Activated CD8-positive, alpha-beta memory T cell treated with anti-CD3 and anti-CD28 coated beads, Interleukin-2, amount 50 U/mL, for 1 hour (primary cell): ENCODE measurements around the gene CHRNA4.

Experiments
- DNase-seq: peaks from one replicate; pipeline ENCODE4 v3.0.0-alpha.2; 2020; ENCODE audit errors: extremely low read depth

The CHRNA4 gene

DNA sequence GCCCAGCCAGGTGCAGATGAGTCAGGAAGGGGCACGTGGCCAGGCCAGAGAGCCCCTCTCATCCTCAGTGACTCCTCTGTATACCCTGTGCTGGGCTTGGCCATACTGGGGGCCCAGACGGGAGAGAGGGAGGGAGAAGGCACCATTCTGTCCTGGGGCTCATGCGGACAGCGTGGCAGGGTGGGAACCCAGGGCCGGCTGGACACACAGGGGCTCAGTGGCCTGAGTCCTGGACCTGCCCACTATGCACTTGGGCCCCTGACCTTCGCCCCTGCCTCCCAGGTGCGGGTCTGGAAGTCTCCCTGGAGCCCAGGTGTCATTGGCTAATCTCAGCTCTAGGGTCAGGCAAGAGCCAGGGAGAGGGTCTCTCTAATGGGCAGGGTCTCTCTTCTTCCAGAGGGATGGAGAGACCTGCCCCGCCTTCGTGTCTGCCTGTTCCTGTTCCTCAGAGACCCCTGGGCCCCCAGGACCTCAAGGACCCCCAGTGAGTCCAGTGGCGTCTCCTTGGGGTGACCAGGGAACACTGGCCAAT lies 40.5 kb downstream of the CHRNA4 start:
- DNase-seq: no peak

GRCh38 chr20:63320041-63320511 lies 41.1 kb downstream of the CHRNA4 start:
- DNase-seq: no peak

GRCh38 chr20:63319164-63320040 lies 41.7 kb downstream of the CHRNA4 start:
- no peak for DNase-seq

DNA sequence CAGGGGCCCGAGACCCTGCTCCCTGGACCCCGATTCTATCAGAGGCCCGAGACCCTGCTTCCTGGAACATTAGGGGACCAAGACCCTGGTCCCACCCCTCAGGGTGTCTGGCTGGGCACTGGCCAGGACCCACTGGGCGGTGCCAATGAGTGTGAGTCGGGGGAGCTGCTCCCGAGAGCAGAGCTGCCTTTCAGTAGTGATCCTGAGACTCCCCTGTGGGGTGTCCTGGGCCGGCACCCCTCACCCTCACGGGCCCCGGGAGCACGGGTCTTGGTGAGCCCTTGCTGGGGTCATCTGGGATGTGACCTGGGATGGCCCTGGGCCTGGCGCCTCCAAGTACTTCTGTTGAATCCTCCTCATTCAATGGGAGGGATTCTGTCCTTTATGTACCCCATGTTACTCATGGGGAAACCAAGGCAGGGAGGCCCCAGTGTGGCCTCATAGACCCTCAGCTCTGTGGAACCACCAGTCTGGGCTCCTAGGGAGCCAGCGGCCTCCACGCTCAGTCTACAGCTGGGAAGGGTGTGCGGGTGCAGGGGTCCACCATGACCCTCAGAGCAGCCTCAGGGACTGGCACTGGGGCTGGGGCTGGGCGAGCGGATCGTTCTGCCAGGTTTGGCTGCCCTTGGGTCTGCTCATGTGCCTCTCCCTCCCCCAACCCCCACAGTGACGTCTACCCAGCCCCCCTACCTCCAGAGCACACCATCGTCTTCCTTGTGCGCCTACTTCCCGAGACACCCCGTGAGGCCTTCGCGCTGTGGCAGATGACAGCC lies 42.6 kb downstream of the CHRNA4 start:
- DNase-seq: no peak

GRCh38 chr20:63317601-63318291 lies 43.4 kb downstream of the CHRNA4 start:
- DNase-seq: no peak

- DNase-seq: no peak
These were observed 44.1 kb downstream of the CHRNA4 start for GRCh38 chr20:63317061-63317460.

DNA sequence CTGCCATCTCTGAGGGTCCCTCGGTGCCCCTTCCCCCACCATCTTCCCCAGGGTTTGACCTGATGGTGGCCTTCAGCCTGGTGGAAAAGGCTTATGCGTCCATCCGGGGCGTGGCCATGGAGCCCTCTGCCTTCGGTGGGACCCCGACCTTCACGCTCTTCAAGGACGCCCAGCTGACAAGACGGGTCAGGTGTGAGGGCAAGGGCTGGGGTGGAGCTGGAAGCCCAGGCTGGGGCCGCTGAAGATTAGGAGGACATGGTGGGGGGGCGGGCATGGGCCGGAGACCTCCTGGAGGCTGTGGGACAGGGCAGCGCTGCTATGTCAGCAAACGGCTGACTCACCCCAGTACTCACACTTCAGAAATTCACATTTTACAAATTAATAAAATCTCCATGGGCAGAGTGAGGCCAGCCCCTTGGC lies 44.6 kb downstream of the CHRNA4 start:
- no peak for DNase-seq

DNA sequence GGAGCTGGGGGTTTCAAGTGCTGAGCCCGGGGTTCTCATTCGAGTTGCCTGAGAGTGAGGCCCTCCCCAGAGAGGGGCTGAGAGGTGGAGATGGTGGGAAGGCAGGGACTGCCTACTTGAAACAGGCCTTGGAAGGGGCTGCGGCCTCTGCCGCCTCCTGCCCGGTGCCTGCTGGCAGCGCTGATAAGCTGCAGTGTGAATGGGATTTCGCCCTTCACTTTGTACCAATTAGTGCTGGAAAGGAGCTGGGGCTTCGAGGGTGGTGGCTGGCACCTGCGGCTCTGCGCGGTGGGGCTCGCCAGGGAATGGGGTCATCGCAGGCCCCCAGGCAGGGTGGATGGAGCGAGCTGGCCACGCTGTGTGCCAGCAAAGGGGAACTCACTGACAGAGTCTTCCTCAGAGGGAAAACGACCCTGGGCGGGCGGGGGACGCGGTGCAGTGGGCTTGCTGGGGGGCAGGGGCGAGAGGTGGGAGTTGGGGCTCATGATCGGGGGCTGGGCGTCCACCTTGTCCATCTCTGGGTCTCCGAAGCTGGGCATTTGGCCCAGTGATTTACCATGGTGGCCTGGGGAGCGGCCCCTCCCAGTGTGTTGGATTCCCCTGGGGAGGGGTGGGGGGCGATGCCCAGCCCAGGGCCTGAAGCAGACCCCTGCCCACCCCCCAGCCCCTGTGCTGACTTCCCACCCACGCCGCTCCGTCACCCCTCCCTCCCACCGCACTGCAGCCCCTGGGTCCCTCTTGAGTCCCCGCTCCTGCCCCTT lies 45.2 kb downstream of the CHRNA4 start:
- DNase-seq: no peak

GRCh38 chr20:63315240-63315689 lies 45.9 kb downstream of the CHRNA4 start:
- DNase-seq: no peak

- no peak for DNase-seq
These were observed 46.4 kb downstream of the CHRNA4 start for GRCh38 chr20:63314566-63315239.

DNA sequence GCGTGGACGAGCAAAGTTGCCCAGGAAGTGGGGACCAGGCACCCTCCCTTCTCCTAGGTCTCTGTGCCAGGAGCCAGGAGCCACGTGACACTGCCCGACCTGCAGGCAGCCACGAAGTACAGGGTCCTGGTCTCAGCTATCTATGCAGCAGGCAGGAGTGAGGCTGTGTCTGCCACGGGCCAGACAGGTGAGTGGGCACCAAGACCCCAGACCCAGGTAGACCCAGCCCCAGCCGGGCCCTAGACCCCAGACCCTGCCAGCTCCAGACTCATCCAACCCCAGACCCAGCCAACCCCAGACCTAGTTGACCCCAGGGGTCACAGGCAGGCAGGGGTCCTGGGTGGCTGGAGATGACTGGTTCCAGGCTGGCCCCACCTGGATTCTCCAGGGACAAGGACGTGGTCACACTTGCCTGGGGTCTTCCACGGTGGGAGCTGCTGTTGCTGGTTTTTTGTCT lies 47.1 kb downstream of the CHRNA4 start:
- DNase-seq: no peak

DNA sequence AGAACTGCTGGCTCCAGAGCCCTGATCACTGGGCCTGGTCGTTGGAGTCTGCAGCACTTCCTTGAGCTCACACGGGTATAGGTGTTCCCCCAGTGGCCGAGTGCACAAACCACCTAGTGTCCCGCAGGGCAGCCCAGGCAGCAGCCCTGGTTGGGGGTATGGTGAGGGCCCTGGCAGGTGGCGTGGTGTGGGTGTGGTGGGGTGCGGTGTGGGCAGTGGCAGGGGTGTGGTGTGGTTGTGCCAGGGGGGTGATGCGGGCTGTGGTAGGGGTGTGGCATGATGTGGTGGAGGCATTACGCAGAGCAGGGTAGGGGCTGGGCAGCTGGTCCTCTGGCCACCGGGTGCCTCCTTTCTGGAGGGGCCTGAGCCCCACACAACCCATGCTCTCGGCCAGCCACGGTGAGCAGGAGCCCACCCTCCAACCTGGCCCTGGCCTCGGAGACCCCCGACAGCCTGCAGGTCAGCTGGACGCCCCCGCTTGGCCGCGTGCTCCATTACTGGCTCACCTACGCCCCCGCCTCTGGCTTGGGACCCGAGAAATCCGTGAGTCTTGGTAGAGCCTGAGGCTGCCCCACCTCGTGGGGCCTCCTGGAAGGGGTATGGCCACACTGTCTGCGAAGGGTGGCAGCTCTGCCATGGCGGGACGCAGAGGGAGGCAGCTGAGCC lies 47.7 kb downstream of the CHRNA4 start:
- no peak for DNase-seq

DNA sequence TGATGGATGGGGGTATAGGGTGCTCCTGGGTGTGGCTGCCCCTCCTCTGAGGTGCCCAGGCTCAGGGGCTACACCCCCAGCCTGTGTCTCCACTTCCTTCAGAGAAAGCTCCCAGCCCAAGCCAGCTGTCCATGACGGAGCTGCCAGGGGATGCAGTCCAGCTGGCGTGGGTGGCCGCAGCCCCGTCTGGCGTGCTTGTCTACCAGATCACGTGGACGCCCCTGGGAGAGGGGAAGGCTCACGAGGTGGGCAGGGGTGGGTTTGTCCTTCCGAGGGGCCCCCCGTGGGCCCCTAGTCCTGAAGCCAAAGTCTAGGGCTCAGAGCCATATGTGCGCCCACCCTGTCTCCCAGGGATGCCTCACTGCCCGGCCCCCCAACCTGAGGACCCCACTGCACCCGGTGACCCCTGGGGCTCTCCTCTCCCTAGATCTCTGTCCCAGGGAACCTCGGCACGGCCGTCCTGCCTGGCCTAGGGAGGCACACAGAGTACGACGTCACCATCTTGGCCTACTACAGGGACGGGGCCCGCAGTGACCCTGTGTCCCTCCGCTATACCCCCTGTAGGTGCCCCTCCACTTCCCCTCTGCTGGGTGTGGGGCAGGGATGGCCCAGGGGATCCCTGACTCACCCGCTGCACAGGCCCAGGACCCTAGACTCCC lies 48.3 kb downstream of the CHRNA4 start:
- DNase-seq: no peak

DNA sequence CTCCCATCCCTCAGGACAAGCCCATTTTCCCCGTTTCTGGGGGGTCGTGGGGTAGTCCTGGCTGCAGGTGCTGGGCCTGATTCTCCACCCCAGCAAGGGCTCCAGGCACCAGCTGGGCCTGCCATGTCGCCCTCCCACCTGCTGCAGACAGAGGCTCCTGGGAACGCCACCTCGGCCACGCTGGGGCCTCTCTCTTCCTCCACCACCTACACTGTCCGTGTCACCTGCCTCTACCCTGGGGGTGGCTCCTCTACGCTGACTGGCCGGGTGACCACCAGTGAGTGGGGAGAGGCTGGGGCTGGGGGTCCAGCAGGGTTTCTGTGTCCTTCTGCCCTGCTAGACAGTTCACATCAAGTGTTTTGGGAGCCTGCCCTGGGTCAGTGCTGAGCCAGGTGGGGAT lies 48.9 kb downstream of the CHRNA4 start:
- no peak for DNase-seq

GRCh38 chr20:63311833-63312243 lies 49.3 kb downstream of the CHRNA4 start:
- DNase-seq: no peak

GRCh38 chr20:63311186-63311832 lies 49.8 kb downstream of the CHRNA4 start:
- DNase-seq: no peak

DNA sequence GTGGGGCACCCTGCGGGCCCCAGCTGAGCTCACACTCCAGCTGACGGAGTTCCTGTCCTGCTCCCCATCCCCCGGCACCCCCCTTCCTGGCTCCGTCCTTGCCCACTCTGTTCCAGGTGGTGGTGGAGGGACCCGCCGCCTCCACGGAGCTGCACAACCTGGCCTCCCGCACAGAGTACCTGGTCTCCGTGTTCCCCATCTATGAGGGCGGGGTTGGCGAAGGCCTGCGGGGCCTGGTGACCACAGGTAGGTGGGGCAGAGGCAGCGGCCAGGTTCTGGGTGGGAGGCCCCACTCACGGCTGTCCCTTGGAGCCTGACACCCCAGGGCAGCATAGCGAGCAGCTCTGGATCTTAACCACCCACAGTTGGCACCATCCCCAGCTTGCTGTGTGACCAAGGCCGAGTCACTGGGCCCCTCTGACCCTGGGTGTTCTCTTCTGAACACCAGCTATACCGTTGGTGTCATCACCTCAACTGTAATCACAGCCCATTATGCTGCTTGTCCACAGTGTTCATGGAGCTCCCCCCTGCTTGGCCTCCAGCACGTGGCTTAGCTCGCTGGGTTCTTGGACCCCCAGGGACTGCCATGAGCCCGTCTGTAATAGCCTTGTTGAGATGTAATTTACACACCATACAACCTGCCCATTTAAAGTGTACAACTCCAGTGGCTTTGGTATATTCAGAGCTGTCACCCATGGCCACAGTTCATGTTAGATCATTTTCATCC lies 50.7 kb downstream of the CHRNA4 start:
- no peak for DNase-seq
